GM13977 (cell line): ENCODE measurements around the gene CHCHD10.
A peak's percentile ranks its signal among the peaks of the same experiment; 100 is the strongest.

Experiments
- DNase-seq: peaks from one replicate; pipeline ENCODE4 v3.0.0; 2012; ENCODE audit warnings: low spot score
- in situ Hi-C: fragments of 300-500 bp; cut with MboI; formaldehyde crosslinking; loops from one replicate; pipeline ENCODE4 v1.12.0; 2022; ENCODE audit warnings: low sequenced_read_pairs, low pct_unique_long_range_greater_than_20kb, mixed read lengths, inconsistent platforms; ENCODE audit not compliant: unreplicated experiment
- TF ChIP-seq, protein P1 (sequence below): IDR thresholded peaks from 2 replicates; pipeline ENCODE4 v1.5.1; 2012; ENCODE audit warnings: mild to moderate bottlenecking, control low read depth; ENCODE audit not compliant: insufficient read depth; ENCODE audit errors: extremely low read depth, missing control alignments

CHCHD10 gene

GRCh38 chr22:23804781-23805291, 37.1 kb upstream of the CHCHD10 start:
- in situ Hi-C loops, result no loop called here
- DNase-seq, result no peak
- TF ChIP-seq, protein P1, sequence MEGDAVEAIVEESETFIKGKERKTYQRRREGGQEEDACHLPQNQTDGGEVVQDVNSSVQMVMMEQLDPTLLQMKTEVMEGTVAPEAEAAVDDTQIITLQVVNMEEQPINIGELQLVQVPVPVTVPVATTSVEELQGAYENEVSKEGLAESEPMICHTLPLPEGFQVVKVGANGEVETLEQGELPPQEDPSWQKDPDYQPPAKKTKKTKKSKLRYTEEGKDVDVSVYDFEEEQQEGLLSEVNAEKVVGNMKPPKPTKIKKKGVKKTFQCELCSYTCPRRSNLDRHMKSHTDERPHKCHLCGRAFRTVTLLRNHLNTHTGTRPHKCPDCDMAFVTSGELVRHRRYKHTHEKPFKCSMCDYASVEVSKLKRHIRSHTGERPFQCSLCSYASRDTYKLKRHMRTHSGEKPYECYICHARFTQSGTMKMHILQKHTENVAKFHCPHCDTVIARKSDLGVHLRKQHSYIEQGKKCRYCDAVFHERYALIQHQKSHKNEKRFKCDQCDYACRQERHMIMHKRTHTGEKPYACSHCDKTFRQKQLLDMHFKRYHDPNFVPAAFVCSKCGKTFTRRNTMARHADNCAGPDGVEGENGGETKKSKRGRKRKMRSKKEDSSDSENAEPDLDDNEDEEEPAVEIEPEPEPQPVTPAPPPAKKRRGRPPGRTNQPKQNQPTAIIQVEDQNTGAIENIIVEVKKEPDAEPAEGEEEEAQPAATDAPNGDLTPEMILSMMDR, result no peak

DNA sequence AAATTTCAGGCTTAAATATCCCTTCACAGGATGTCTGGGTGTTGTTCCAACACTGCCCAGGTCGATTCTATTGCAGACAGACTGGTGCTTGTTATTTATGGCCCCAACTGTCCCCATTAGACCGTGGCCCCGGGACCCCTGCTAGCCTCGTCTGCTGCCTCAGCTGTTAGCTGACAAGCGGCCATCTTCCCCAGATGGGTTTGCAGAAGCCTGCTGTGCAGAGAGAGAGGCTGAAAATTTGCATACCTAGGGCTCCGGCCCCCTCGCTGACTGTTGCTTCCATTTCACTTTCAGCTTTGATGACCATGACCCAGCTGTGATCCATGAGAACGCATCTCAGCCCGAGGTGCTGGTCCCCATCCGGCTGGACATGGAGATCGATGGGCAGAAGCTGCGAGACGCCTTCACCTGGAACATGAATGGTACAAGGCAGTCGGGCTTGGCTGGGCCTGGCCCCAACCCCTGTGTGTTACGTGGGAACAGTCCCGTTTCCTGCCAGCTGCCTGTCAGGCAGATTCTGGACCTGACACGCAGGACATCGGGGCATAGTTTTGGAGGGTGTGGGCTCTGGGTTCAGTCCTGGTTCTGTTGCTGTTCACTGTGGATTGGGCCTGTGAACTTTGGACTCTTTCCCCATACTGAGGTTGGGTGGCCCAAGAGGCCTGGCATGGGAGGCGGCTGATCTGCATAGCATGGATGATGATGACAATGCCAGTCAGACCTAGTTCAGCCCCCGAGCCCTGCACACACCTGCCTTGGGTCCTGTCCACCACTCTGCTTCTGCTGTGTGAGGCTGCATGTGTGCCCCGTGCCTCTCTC, 35.4 kb upstream of the CHCHD10 start:
- no peak for DNase-seq
- TF ChIP-seq, protein P1, result no peak
- in situ Hi-C loops, result no loop called here

- in situ Hi-C loops, result no loop called here
- TF ChIP-seq, protein P1, result no peak
- no peak for DNase-seq
These were observed 34.2 kb upstream of the CHCHD10 start for GRCh38 chr22:23801886-23802377.

GRCh38 chr22:23801238-23801821, 33.6 kb upstream of the CHCHD10 start:
- in situ Hi-C loops, result no loop called here
- TF ChIP-seq, protein P1, result no peak
- no peak for DNase-seq

DNA sequence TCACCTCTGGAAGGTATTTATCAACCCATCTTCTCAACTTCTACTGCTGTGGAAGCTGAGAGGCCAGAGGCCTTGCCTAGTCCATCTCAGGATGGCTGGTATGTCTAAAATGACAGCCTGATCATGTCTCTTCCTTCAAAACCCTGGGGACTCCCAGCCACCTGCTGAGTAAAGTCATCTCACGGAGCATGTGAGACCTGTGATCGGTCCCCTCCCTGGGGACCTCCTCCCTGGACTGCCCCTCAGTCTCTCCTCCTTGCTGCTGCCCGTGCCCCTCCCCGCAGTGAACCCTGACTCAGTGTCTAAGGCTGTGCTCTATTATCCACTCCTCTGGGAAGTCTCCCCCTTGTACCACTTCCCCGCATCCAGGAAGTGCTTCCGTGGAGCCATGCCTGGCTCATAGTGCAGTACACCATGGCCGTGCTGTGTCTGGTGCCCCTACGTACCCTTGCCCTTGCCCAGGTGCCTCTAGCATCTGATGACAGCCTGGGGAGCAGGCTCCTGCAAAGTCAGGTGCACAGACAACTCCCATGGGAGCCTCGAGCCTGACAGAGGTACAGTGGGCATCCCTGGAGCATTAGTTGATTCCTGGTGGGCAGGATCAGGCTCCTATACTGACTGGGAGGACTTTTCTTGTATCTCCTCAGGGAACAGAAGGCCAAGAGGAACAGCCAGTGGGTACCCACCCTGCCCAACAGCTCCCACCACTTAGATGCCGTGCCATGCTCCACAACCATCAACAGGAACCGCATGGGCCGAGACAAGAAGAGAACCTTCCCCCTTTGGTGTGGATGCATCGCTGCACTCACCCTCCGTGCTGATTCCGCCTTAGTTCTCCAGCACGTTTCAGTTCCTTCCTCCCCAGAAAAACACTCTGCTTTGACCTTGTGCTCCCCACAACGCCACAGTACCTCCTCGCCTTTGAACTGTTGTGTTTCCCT, 32.8 kb upstream of the CHCHD10 start:
- in situ Hi-C loops, result no loop called here
- TF ChIP-seq, protein P1, result no peak
- DNase-seq, result peak; percentile 77

GRCh38 chr22:23796461-23796860, 28.7 kb upstream of the CHCHD10 start:
- no peak for DNase-seq
- in situ Hi-C loops, result no loop called here
- TF ChIP-seq, protein P1, result no peak
